Measurements from ENCODE around the gene GNAL. TPM values are rescaled to one million over a fixed set of nuclear protein-coding genes. Genes with fewer than 3 reads are reported as not detected.
"Not testable (repeated sequence)": the region's sequence is repeated elsewhere in the genome, so short reads cannot be mapped to it uniquely, and the experiment has no call there.

Gene GNAL
- total RNA-seq, 1 experiment from 2014 or later: 0.44 TPM

DNA sequence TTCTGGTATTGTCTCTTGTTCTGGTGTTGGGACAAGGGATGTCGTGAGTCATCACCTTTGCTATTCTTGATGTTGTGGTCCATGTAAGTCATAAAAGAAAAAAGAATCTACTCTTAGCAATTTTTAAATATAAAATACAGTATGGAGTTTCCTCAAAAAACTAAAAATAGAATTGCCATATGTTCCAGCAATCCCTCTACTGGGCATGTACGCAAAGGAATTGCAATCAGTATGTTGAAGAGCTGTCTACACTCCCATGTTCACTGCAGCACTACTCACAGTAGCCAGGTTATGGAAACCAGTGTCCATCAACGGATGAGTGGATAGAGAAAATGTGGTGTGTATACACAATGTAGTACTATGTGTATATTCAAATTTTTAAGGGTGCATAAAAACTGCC is 10.9 kb upstream of the GNAL start:
- Histone ChIP-seq H3K4me3 (ENCODE audit: low read depth in 2 of 2, low read length in 2 of 2) (no peak overlapping the region), H3K9me3 (ENCODE audit: control insufficient read depth, insufficient read depth, low read depth, low read length) (no peaks in the 10 kb centered on the region), H3K4me1 (ENCODE audit: control insufficient read depth, insufficient read depth, low read length) (no peaks in the 10 kb centered on the region), H3K27me3 (ENCODE audit: control insufficient read depth, insufficient read depth, low read length) (peaks cover 10% of the 10 kb centered on the region), H3K27ac (ENCODE audit: low read length) (no peak overlapping the region), H3K36me3 (ENCODE audit: control insufficient read depth, insufficient read depth, low read length) (no peaks in the 10 kb centered on the region)
- TF ChIP-seq SIN3A (IDR thresholded peaks at IDR 0.05; ENCODE audit: borderline replicate concordance, insufficient read depth, low read depth, low read length) (no peak), POLR2AphosphoS5 (IDR thresholded peaks at IDR 0.05; ENCODE audit: low read depth, low read length) (no peak), TCF7L2 (IDR thresholded peaks at IDR 0.05; ENCODE audit: low read depth, low read length) (no peak)
- TF ChIP-seq, protein P1, sequence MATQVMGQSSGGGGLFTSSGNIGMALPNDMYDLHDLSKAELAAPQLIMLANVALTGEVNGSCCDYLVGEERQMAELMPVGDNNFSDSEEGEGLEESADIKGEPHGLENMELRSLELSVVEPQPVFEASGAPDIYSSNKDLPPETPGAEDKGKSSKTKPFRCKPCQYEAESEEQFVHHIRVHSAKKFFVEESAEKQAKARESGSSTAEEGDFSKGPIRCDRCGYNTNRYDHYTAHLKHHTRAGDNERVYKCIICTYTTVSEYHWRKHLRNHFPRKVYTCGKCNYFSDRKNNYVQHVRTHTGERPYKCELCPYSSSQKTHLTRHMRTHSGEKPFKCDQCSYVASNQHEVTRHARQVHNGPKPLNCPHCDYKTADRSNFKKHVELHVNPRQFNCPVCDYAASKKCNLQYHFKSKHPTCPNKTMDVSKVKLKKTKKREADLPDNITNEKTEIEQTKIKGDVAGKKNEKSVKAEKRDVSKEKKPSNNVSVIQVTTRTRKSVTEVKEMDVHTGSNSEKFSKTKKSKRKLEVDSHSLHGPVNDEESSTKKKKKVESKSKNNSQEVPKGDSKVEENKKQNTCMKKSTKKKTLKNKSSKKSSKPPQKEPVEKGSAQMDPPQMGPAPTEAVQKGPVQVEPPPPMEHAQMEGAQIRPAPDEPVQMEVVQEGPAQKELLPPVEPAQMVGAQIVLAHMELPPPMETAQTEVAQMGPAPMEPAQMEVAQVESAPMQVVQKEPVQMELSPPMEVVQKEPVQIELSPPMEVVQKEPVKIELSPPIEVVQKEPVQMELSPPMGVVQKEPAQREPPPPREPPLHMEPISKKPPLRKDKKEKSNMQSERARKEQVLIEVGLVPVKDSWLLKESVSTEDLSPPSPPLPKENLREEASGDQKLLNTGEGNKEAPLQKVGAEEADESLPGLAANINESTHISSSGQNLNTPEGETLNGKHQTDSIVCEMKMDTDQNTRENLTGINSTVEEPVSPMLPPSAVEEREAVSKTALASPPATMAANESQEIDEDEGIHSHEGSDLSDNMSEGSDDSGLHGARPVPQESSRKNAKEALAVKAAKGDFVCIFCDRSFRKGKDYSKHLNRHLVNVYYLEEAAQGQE (IDR thresholded peaks at IDR 0.05; ENCODE audit: insufficient read depth in 1 of 2, low read depth in 2 of 2, low read length in 1 of 2): no peak
- TF ChIP-seq, protein P2, sequence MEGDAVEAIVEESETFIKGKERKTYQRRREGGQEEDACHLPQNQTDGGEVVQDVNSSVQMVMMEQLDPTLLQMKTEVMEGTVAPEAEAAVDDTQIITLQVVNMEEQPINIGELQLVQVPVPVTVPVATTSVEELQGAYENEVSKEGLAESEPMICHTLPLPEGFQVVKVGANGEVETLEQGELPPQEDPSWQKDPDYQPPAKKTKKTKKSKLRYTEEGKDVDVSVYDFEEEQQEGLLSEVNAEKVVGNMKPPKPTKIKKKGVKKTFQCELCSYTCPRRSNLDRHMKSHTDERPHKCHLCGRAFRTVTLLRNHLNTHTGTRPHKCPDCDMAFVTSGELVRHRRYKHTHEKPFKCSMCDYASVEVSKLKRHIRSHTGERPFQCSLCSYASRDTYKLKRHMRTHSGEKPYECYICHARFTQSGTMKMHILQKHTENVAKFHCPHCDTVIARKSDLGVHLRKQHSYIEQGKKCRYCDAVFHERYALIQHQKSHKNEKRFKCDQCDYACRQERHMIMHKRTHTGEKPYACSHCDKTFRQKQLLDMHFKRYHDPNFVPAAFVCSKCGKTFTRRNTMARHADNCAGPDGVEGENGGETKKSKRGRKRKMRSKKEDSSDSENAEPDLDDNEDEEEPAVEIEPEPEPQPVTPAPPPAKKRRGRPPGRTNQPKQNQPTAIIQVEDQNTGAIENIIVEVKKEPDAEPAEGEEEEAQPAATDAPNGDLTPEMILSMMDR (IDR thresholded peaks at IDR 0.05): no peak
- ChIA-PET POLR2A (no interaction called here), CTCF (no interaction called here)
- in situ Hi-C loops (cut with HindIII; ENCODE audit: low pct_unique_long_range_greater_than_20kb, low sequenced_read_pairs) (no loop called here), intact Hi-C loops (cut with micrococcal nuclease; ENCODE audit: unreplicated experiment) (no loop called here)
- no peak for DNase-seq (ENCODE audit: low read depth, low spot score)
- BruUV-seq (replicated peaks): no TSS peak
- no peak for ATAC-seq

DNA sequence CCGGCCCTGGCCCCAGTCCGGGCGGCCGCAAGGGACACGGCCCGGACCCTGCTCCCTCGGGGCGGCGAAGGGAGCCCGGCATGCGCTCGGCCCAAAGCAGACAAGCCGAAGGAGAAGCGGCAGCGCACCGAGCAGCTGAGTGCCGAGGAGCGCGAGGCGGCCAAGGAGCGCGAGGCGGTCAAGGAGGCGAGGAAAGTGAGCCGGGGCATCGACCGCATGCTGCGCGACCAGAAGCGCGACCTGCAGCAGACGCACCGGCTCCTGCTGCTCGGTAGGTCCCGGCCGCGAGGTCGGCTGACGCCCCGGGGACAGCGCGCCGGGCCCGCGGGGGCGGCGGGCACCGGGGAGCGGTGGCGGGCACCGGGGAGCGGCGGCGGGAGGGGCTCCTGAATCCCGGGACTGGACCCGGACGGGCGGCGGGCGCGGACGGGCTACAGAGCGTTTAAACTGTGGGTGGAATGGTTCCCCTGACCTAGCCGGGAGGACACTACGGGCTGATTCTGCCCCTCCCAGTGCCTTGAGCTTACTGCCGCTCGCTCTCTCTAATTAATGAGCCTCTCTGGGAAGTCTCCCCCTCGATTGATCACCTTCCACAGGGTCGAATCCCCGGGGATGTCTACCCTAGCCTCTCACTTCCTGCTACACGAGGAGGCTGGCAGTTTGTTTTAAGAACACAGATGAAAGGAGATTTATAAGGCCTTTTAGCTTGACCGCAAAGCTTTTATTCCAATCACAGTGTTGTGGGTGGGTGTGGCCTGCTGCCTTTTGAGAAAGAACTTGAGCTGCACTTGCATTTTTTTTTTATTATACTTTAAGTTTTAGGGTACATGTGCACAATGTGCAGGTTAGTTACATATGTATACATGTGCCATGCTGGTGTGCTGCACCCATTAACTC is 853 bp downstream of the GNAL start:
- intact Hi-C loops (cut with micrococcal nuclease; ENCODE audit: unreplicated experiment) (no loop called here), in situ Hi-C loops (cut with HindIII; ENCODE audit: low pct_unique_long_range_greater_than_20kb, low sequenced_read_pairs) (no loop called here)
- Histone ChIP-seq H3K36me3 (ENCODE audit: control insufficient read depth, insufficient read depth, low read length) (no peaks in the 10 kb centered on the region), H3K4me3 (ENCODE audit: low read depth in 2 of 2, low read length in 2 of 2) (peak overlapping the region; percentile 35 to 40), H3K4me1 (ENCODE audit: control insufficient read depth, insufficient read depth, low read length) (no peaks in the 10 kb centered on the region), H3K27me3 (ENCODE audit: control insufficient read depth, insufficient read depth, low read length) (peaks cover 20% of the 10 kb centered on the region), H3K27ac (ENCODE audit: low read length) (no peak overlapping the region), H3K9me3 (ENCODE audit: control insufficient read depth, insufficient read depth, low read depth, low read length) (no peaks in the 10 kb centered on the region)
- ChIA-PET POLR2A (no interaction called here), CTCF (no interaction called here)
- BruUV-seq (replicated peaks): no TSS peak
- no peak for DNase-seq (ENCODE audit: low read depth, low spot score)
- TF ChIP-seq, protein P2 (IDR thresholded peaks at IDR 0.05): no peak
- TF ChIP-seq TCF7L2 (IDR thresholded peaks at IDR 0.05; ENCODE audit: low read depth, low read length) (no peak), SIN3A (IDR thresholded peaks at IDR 0.05; ENCODE audit: borderline replicate concordance, insufficient read depth, low read depth, low read length) (no peak), POLR2AphosphoS5 (IDR thresholded peaks at IDR 0.05; ENCODE audit: low read depth, low read length) (no peak)
- TF ChIP-seq, protein P1 (IDR thresholded peaks at IDR 0.05; ENCODE audit: insufficient read depth in 1 of 2, low read depth in 2 of 2, low read length in 1 of 2): no peak
- peak; percentile 83 for ATAC-seq

DNA sequence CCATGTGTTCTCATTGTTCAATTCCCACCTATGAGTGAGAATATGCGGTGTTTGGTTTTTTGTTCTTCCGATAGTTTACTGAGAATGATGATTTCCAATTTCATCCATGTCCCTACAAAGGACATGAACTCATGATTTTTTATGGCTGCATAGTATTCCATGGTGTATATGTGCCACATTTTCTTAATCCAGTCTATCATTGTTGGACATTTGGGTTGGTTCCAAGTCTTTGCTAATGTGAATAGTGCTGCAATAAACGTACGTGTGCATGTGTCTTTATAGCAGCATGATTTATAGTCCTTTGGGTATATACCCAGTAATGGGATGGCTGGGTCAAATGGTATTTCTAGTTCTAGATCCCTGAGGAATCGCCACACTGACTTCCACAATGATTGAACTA is 1.6 kb downstream of the GNAL start:
- H3K27ac ChIP-seq (ENCODE audit: low read length); H3K36me3 ChIP-seq (ENCODE audit: control insufficient read depth, insufficient read depth, low read length); H3K4me3 ChIP-seq (ENCODE audit: low read depth in 2 of 2, low read length in 2 of 2); H3K9me3 ChIP-seq (ENCODE audit: control insufficient read depth, insufficient read depth, low read depth, low read length); in situ Hi-C loops (cut with HindIII; ENCODE audit: low pct_unique_long_range_greater_than_20kb, low sequenced_read_pairs); CTCF ChIA-PET; BruUV-seq (replicated peaks); intact Hi-C loops (cut with micrococcal nuclease; ENCODE audit: unreplicated experiment); ATAC-seq; DNase-seq (ENCODE audit: low read depth, low spot score); POLR2A ChIA-PET; H3K4me1 ChIP-seq (ENCODE audit: control insufficient read depth, insufficient read depth, low read length): not testable (repeated sequence)
- peaks cover 20% of the 10 kb centered on the region for H3K27me3 ChIP-seq (ENCODE audit: control insufficient read depth, insufficient read depth, low read length)

Data from Panc1 (cell line).